ENCODE measurements around the gene ACIN1.

Gene ACIN1

DNA sequence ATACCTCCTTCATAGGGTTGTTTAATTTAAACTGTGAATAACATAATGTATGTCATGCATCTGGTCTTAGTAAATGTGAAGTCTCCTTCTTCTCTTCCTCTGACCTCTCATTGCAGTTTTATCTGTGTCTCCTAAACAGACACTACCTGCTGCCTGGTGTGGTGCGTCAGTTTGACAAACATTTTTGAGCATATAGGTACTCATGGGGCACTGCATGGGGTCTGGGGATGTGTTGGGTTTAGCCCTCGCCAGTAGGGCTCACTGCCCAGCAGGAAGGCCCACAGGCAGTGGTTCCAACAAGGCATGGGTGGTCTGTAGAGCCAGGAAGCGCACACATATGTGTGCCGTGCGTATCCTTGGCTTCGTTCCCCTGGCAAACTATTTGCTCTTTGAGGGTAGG lies 27.1 kb upstream of the ACIN1 start:
- Histone ChIP-seq H3K36me3 (ENCODE audit: insufficient read depth, low read length) (no peaks in the 10 kb centered on the region), H3K27me3 (ENCODE audit: insufficient read depth, low read length) (no peaks in the 10 kb centered on the region), H3K27ac (ENCODE audit: low read depth, low read length) (no peak overlapping the region), H3K4me1 (ENCODE audit: control insufficient read depth, insufficient read depth, low read length, unreplicated experiment) (no peaks in the 10 kb centered on the region), H3K4me3 (ENCODE audit: low read depth, low read length) (no peak overlapping the region), H2AFZ (ENCODE audit: low read length, unreplicated experiment) (no peak overlapping the region), H3K79me2 (ENCODE audit: control insufficient read depth, insufficient read depth, low read length, unreplicated experiment) (no peaks in the 10 kb centered on the region)

DNA sequence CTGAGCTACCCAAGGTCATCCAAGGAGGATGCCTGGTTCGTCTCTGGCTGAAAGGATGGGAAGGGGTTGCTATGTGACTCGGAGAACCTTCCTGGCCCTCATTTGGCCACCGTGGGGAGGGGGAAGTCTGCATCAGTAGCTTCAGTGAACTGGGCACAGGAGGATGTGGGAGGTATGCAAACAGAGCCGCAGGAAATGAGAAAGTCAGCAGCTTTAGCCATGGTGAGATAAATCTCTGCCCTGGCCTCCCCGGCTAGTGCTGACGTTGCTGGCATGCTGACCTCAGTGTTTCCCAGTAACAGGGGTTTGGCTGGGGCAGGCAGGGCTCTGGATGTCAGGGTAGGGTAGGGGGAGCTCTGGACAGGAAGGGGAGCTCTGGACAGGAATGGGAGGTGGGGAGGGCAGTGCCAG lies 26.4 kb upstream of the ACIN1 start:
- H2AFZ ChIP-seq (ENCODE audit: low read length, unreplicated experiment) = no peak overlapping the region
- H3K79me2 ChIP-seq (ENCODE audit: control insufficient read depth, insufficient read depth, low read length, unreplicated experiment) = no peaks in the 10 kb centered on the region
- H3K4me3 ChIP-seq (ENCODE audit: low read depth, low read length) = no peak overlapping the region
- H3K27ac ChIP-seq (ENCODE audit: low read depth, low read length) = no peak overlapping the region
- no peaks in the 10 kb centered on the region for H3K4me1 ChIP-seq (ENCODE audit: control insufficient read depth, insufficient read depth, low read length, unreplicated experiment)
- no peaks in the 10 kb centered on the region for H3K36me3 ChIP-seq (ENCODE audit: insufficient read depth, low read length)
- no peaks in the 10 kb centered on the region for H3K27me3 ChIP-seq (ENCODE audit: insufficient read depth, low read length)

DNA sequence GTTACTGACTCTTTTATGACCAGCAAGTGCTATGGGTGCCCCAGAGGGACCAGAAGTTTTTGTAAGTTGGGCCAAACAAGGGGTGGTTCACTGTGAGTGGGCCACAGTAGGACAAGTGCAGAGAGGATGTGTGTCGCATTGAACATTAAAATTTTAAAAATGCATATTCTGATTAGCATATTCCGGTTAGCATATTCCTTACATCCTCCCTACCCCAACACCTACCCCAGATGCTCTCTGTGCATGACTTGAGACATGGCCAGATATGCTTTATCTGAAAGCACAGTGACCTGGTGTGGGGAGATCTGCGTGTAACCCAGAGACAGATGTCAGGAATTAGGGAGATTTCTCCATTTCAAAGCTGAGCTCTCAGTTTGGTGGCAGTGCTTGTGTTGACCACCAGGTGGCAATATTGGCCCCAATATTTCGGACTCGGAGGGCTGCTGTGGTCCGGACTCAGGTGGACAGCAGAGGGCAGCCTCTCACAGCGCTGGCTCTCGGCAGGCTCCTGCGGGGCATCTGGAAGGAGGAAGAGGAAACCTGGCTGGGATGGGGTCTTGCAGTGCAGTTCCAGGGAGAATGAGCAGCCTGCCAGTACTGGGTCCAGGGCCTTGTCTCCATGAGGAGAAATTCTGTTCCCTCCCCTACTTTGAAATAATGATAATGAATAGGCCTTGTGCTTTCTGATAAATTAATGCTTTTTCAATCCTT lies 25.8 kb upstream of the ACIN1 start:
- peak overlapping the region; percentile 21 for H2AFZ ChIP-seq (ENCODE audit: low read length, unreplicated experiment)
- no peak overlapping the region for H3K27ac ChIP-seq (ENCODE audit: low read depth, low read length)
- H3K79me2 ChIP-seq (ENCODE audit: control insufficient read depth, insufficient read depth, low read length, unreplicated experiment) = no peaks in the 10 kb centered on the region
- H3K36me3 ChIP-seq (ENCODE audit: insufficient read depth, low read length) = no peaks in the 10 kb centered on the region
- no peaks in the 10 kb centered on the region for H3K27me3 ChIP-seq (ENCODE audit: insufficient read depth, low read length)
- H3K4me1 ChIP-seq (ENCODE audit: control insufficient read depth, insufficient read depth, low read length, unreplicated experiment) = peaks cover 4% of the 10 kb centered on the region
- no peak overlapping the region for H3K4me3 ChIP-seq (ENCODE audit: low read depth, low read length)

DNA sequence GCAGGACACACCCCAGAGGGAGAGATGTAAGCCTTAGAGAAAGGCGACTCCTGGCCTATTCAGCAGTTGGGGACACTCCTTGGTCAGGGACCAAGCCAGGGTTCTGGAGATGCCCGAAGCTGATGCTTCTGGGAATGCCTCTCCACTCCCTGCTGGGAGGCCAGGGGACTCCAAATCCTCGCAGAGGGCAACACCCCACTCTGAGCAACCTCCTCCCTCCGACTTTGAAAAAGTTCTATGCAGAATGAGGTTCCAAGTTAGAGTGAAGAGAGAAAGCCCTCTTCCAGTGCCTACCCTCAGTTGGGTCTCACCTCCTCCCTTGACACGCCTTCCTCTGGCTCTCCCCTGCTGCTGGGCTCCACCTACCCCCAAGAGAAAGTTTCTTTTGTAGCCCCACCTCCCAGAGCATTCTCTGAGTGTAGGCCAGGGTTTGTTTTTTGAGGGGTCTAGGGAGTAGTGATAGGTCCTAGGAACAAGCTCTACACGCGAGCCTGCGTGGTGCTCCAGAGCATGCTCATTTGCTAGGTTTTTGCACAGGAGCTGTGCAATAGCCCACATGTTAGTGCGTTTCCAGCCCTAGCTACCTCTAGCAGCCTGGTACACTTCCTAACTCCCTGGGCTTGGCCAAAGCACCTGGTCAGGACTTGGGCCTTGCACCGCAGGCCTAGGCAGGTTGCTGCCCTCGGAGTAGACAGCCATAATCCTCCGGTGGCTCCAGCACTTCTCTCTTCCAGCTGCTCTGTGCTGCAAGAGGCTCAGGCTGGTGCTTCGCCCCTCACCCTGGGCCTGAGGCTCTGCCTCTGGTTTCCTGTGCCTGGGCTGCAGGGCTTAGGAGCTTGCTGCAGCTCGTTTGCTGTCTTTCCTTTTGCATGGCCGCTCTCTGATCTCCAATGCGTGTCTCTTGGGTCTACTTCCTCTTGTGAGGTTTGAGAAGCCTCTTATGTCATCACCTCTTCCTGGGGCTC lies 24.7 kb upstream of the ACIN1 start:
- Histone ChIP-seq H3K27ac (ENCODE audit: low read depth, low read length) (no peak overlapping the region), H3K4me3 (ENCODE audit: low read depth, low read length) (no peak overlapping the region), H3K27me3 (ENCODE audit: insufficient read depth, low read length) (no peaks in the 10 kb centered on the region), H2AFZ (ENCODE audit: low read length, unreplicated experiment) (no peak overlapping the region), H3K36me3 (ENCODE audit: insufficient read depth, low read length) (no peaks in the 10 kb centered on the region), H3K4me1 (ENCODE audit: control insufficient read depth, insufficient read depth, low read length, unreplicated experiment) (peaks cover 12% of the 10 kb centered on the region), H3K79me2 (ENCODE audit: control insufficient read depth, insufficient read depth, low read length, unreplicated experiment) (no peaks in the 10 kb centered on the region)

DNA sequence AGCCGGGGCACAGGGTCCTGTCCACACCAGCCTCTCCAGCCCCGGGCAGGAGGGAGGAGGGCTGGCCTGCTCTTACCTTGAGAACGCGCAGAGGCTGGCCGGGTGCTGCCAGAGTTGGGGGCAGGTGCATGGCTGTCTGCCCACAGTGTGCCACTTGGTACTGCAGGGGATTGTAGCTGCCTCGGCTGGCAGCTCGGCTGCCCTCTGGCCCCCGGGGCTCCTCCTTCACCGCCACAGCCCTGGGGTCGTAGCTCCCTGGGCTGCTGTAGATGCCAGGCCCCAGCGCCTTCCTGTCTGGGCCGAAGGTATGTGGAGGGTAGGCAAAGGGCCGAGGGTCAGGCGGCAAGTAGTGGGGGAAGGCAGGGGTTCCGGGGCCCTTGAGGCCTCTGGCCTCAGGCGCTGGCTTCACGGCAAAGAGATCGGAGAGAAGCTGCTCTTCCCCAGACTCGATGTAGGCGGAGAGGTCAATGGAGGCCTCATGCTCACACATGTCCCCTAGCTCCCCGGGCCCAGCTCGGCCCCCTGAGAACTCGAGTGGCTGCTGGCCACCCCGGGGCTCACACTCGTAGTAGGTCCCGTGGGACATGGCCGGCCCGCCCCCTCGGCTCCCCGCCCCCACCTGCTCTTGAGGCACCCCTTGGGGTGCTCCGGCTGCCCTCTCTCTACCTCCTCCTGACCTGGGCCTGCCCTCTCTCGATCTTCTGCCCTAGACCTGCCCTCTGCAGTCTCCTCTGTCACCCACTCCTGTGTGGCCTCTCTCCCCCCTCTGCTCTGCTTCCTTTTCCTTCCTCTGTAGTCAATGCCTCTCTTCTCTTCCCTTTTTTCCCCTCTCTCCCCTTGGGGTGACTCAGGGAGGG lies 23.8 kb upstream of the ACIN1 start, which contains the start of gene CEBPE:
TSS of gene CEBPE (minus strand) at position 750 of the 857 bp plus-strand sequence. CDS start at position 586, 164 bp downstream.
- Histone ChIP-seq H3K36me3 (ENCODE audit: insufficient read depth, low read length) (no peaks in the 10 kb centered on the region), H2AFZ (ENCODE audit: low read length, unreplicated experiment) (no peak within 1 kb of the TSS), H3K79me2 (ENCODE audit: control insufficient read depth, insufficient read depth, low read length, unreplicated experiment) (no peaks in the 10 kb centered on the region), H3K4me3 (ENCODE audit: low read depth, low read length) (no peak within 1 kb of the TSS), H3K4me1 (ENCODE audit: control insufficient read depth, insufficient read depth, low read length, unreplicated experiment) (peaks cover 21% of the 10 kb centered on the region), H3K27me3 (ENCODE audit: insufficient read depth, low read length) (no peaks in the 10 kb centered on the region), H3K27ac (ENCODE audit: low read depth, low read length) (no peak within 1 kb of the TSS)

DNA sequence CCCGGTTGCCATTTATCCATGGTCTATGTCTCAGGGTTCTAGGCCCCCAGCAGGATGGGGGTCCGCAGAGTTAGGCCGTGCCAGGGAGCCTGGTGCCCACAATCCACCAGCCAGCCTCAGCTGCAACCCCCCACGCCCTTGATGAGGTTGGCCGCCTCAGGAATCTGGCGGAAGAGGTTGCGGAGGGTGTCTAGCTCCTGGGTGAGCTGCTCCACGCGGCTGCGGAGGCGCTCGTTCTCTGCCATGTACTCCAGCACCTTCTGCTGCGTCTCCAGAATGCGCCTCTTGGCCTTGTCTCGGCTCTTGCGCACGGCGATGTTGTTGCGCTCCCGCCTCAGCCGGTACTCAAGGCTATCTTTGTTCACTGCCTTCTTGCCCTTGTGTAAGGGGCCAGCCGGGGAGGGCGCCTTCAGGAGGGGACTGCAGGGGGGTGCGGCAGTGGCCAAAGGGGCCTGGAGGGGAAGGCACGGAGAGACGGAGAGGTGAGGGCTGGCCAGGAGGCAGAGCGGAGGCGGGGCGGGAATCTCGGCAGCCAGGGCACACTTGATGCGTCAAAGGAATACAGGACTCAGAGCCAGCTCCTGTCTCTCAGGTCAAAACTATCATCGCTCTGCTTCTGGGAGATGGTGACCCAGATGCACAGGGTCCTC lies 22.6 kb upstream of the ACIN1 start:
- Histone ChIP-seq H3K27ac (ENCODE audit: low read depth, low read length) (no peak overlapping the region), H2AFZ (ENCODE audit: low read length, unreplicated experiment) (no peak overlapping the region), H3K79me2 (ENCODE audit: control insufficient read depth, insufficient read depth, low read length, unreplicated experiment) (no peaks in the 10 kb centered on the region), H3K36me3 (ENCODE audit: insufficient read depth, low read length) (no peaks in the 10 kb centered on the region), H3K27me3 (ENCODE audit: insufficient read depth, low read length) (no peaks in the 10 kb centered on the region), H3K4me3 (ENCODE audit: low read depth, low read length) (no peak overlapping the region), H3K4me1 (ENCODE audit: control insufficient read depth, insufficient read depth, low read length, unreplicated experiment) (peaks cover 33% of the 10 kb centered on the region)

DNA sequence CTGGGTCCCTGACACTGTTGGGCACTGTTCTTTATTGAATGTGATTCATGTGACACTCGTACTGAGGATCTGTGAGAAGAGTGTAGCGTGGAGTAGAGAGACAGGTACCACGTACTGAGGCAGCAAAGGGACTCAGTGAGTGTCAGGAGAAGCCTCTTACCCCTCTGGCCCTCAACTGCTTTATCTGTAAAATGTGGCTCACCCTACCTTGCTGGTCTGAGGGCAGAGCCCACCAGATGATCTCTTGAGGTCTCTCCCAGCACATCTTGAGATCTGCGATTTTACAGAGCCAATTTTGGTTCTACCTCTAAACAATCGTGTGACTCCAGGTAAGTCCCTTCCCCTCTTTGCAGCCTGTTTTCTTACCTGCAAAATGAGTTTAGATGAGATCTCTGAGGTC lies 21.0 kb upstream of the ACIN1 start:
- Histone ChIP-seq H3K4me1 (ENCODE audit: control insufficient read depth, insufficient read depth, low read length, unreplicated experiment) (peaks cover 33% of the 10 kb centered on the region), H3K27ac (ENCODE audit: low read depth, low read length) (peak overlapping the region; percentile 94), H3K4me3 (ENCODE audit: low read depth, low read length) (peak overlapping the region; percentile 33; the same call in 1 of the 2 replicates), H3K79me2 (ENCODE audit: control insufficient read depth, insufficient read depth, low read length, unreplicated experiment) (no peaks in the 10 kb centered on the region), H2AFZ (ENCODE audit: low read length, unreplicated experiment) (no peak overlapping the region), H3K27me3 (ENCODE audit: insufficient read depth, low read length) (no peaks in the 10 kb centered on the region), H3K36me3 (ENCODE audit: insufficient read depth, low read length) (no peaks in the 10 kb centered on the region)

DNA sequence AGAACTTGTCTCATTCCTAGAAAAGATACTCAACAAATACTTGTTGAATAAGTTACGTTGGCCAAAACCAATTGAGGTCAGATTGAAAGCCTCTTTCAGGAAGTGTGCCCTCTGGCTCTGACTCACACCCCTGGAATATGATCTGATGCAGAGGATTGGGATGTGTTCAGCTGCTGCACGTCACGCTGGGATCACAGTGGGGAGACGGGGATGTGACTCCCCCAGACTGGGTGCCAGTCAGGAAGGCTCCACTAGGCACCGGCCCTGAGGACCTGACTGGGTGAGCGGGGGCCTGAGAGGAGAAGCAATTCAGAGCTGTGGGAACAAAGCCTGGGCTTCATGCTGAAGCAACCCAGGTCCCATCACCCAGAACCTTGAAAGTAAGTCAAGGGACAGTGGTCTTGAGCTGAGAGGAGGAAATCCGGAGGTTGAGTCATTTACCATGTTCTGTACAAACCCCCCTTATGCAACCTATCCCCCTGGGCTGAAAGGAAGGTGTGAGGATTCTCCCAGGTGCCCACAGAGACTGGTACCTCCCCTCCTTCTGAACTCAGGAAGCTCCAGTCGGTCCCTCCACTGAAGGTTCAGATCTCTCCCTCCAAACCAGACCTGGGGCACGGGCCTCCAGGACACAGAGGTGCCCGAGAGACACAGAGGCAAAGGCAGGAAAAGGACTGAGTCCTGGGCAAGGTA lies 20.2 kb upstream of the ACIN1 start:
- no peaks in the 10 kb centered on the region for H3K79me2 ChIP-seq (ENCODE audit: control insufficient read depth, insufficient read depth, low read length, unreplicated experiment)
- peak overlapping the region; percentile 94 for H3K27ac ChIP-seq (ENCODE audit: low read depth, low read length)
- no peaks in the 10 kb centered on the region for H3K27me3 ChIP-seq (ENCODE audit: insufficient read depth, low read length)
- no peak overlapping the region for H2AFZ ChIP-seq (ENCODE audit: low read length, unreplicated experiment)
- no peaks in the 10 kb centered on the region for H3K36me3 ChIP-seq (ENCODE audit: insufficient read depth, low read length)
- peaks cover 33% of the 10 kb centered on the region for H3K4me1 ChIP-seq (ENCODE audit: control insufficient read depth, insufficient read depth, low read length, unreplicated experiment)
- H3K4me3 ChIP-seq (ENCODE audit: low read depth, low read length) = peak overlapping the region; percentile 33

DNA sequence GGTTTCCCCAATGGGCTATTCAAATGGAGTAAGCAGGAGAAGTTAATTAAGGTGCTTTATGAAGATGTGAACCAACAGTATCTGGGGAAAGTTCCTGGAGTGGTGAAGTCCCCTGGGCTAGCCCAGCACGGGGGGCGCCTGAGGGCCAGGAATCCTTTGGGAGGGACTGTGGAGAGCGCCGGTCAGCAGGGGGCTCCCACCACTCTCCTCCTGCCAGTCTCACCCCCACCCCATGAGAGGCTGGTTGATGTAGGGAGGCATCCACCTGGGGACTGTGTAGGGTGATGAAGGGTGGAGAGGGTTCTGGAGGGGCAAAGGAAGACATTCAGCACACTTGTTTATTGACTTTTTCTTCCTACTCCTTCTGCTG lies 19.7 kb upstream of the ACIN1 start:
- peak overlapping the region; percentile 25; the same call in 1 of the 2 replicates for H3K4me3 ChIP-seq (ENCODE audit: low read depth, low read length)
- peak overlapping the region; percentile 94 for H3K27ac ChIP-seq (ENCODE audit: low read depth, low read length)
- no peak overlapping the region for H2AFZ ChIP-seq (ENCODE audit: low read length, unreplicated experiment)
- no peaks in the 10 kb centered on the region for H3K27me3 ChIP-seq (ENCODE audit: insufficient read depth, low read length)
- peaks cover 33% of the 10 kb centered on the region for H3K4me1 ChIP-seq (ENCODE audit: control insufficient read depth, insufficient read depth, low read length, unreplicated experiment)
- H3K36me3 ChIP-seq (ENCODE audit: insufficient read depth, low read length) = no peaks in the 10 kb centered on the region
- H3K79me2 ChIP-seq (ENCODE audit: control insufficient read depth, insufficient read depth, low read length, unreplicated experiment) = no peaks in the 10 kb centered on the region

Data from ACC112 (cell line).